ENCODE data around the gene KBTBD8.

KBTBD8 gene, protein sequence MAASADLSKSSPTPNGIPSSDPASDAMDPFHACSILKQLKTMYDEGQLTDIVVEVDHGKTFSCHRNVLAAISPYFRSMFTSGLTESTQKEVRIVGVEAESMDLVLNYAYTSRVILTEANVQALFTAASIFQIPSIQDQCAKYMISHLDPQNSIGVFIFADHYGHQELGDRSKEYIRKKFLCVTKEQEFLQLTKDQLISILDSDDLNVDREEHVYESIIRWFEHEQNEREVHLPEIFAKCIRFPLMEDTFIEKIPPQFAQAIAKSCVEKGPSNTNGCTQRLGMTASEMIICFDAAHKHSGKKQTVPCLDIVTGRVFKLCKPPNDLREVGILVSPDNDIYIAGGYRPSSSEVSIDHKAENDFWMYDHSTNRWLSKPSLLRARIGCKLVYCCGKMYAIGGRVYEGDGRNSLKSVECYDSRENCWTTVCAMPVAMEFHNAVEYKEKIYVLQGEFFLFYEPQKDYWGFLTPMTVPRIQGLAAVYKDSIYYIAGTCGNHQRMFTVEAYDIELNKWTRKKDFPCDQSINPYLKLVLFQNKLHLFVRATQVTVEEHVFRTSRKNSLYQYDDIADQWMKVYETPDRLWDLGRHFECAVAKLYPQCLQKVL

DNA sequence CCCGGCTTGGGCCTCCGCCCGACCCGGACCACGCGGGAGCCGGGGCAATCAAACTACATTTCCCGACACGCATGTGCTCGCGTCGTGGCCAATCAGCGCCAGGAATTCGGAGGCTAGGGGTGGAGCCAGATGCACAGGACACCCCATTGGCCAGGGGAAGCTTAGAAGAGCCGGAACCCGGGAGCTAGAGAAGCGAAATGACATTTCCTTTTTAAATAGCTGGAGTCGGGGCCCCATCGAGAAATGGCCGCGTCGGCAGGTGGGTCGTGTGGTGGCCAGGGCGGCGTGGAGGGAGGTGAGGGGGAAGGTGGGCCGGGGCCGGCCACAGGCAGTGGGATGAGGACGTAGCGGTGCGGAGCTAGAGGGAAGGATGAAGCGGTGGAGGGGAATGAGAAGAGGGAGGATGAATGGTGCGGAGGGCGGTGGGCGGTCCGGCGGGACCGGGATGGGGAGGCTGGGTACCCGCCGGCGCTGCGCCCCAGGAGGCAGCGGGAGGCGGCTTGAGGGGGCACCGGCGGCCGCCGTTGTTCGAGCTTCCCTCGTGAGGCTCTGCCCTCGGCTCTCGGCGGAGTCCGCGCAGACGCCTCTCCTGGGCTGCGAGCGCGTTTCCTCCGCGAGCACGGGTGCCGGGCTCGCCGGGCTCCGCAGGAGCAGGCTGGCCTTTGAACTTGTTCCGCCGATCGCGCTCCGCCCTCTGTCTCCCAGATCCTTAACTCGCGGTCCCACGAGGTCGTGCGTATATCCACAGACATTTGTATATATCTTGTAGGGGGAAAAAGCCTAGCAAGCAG, at the start of gene KBTBD8:
TSS of gene KBTBD8 (plus strand) at position 195 of the 791 bp plus-strand sequence. CDS start at position 244, 49 bp downstream.
- no peak for TF ChIP-seq CTCF (IDR thresholded peaks at IDR 0.05; ENCODE audit: low read depth, low read length)
- no peak for DNase-seq (ENCODE audit: extremely low read depth, low read depth)

- no peak for TF ChIP-seq CTCF (IDR thresholded peaks at IDR 0.05; ENCODE audit: low read depth, low read length)
- DNase-seq (ENCODE audit: extremely low read depth, low read depth): no peak
These were observed 49.3 kb upstream of the KBTBD8 start for GRCh38 chr3:66948838-66949237.

DNA sequence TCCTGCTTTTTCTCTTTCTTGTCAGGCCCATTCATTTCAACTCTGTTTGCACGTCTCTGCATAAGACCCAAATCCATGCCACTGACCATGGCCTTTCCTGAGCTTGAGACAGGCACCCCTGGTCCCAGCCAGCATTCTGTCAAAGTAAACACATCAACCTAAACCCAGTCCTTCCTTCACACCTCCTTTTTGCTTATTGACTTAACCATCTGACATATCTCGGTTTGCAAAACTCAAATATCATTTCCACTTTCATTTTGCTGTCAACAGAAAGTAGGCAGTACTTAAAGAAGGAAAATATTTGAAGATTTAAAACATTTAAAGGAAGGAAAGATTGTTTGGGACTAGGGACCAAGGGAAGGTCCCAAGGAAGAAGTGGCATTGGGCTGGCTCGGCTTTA, 48.2 kb upstream of the KBTBD8 start:
- no peak for DNase-seq (ENCODE audit: extremely low read depth, low read depth)
- no peak for TF ChIP-seq CTCF (IDR thresholded peaks at IDR 0.05; ENCODE audit: low read depth, low read length)

GRCh38 chr3:66952357-66952756, 45.8 kb upstream of the KBTBD8 start:
- no peak for TF ChIP-seq CTCF (IDR thresholded peaks at IDR 0.05; ENCODE audit: low read depth, low read length)
- no peak for DNase-seq (ENCODE audit: extremely low read depth, low read depth)

DNA sequence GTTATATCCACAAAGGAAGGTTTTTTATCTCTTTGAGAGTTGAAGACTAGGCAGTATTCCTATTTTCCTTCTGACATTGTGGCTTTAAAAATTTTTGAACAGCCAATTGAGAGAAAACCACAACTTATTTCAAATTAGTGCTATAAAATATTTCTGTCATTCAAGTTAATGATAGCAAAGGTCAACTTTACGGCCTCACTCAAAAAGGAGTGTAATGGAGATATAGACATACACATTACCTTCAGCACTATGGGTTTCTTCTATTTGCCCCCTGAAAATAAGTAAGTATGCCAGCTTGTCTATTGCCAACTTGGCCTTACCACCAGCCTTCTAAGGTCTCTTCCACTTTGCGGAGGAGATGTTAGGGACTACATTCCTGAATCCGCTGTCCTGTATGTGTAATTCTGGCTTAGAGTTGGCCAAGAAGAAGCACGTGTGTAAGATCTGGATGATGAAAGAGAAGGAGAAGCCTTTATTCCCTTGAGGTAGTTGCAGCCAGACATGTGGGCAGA, 44.1 kb upstream of the KBTBD8 start:
- no peak for DNase-seq (ENCODE audit: extremely low read depth, low read depth)
- no peak for TF ChIP-seq CTCF (IDR thresholded peaks at IDR 0.05; ENCODE audit: low read depth, low read length)

GRCh38 chr3:66956742-66957141, 41.4 kb upstream of the KBTBD8 start:
- no peak for DNase-seq (ENCODE audit: extremely low read depth, low read depth)
- TF ChIP-seq CTCF (IDR thresholded peaks at IDR 0.05; ENCODE audit: low read depth, low read length): no peak
